NCI-H526 (cell line): ENCODE results near the gene MUC6.

Experiments
- DNase-seq, 2 experiments: peaks; one replicate each; lab custom pipeline; 2025; lab: John Stamatoyannopoulos, UW

MUC6 gene

DNA sequence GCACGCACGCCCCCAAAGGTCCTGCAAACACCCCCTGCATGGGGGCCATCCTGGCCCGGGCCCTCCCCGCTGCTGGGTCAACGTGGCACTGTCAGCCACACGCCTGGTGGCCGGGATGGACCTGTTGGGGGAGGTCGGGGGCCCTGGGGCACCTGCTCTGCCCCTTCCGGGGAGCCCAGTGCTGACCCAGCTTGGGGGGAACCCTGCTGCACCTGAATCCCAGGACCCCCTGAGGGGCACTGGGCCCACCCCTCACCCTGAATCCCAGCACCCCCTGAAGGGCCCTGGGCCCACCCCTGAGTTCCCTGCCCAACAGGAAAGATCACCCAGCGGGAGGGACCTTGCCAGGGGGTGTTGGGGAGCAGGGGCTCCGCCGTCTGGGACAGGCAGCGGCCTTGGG is 413 bp upstream of the MUC6 start:
- DNase-seq: no peak

DNA sequence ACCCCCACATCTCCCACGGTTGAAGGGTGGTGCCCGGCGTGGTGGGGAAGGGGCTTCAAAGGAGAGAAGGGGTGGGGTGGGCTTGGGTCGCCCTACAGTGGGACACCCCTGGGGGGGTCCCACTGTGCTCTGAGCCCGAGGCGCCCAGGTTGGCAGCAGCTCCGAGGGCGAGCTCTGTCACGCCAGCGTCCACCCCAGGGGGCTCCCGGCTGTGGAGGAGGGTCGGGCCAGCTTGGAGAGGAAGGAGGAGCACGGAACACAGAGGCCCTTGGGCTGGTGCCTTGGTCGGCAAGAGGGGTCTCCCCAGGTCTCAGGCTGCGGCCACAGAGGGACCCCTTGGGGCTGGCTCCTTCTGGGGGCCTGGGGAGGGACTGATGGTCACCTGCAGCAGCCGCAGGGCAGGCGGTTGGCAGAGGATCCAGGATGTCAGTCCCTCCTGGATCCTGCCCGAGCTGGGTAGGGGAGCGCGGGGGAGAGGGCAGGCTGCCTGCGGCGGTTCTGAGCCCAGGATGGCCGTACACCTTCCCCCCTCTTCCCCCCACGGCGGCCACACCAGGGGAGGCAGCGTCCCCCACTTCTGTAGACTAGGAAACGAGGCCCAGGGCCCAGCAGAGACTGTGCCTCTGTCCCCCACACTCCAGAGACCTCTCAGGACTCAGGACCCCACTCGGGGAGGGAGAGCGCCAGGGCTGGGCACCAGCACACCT is 788 bp downstream of the MUC6 start:
- DNase-seq: peak in 1 of 2 experiments; percentile 50

DNA sequence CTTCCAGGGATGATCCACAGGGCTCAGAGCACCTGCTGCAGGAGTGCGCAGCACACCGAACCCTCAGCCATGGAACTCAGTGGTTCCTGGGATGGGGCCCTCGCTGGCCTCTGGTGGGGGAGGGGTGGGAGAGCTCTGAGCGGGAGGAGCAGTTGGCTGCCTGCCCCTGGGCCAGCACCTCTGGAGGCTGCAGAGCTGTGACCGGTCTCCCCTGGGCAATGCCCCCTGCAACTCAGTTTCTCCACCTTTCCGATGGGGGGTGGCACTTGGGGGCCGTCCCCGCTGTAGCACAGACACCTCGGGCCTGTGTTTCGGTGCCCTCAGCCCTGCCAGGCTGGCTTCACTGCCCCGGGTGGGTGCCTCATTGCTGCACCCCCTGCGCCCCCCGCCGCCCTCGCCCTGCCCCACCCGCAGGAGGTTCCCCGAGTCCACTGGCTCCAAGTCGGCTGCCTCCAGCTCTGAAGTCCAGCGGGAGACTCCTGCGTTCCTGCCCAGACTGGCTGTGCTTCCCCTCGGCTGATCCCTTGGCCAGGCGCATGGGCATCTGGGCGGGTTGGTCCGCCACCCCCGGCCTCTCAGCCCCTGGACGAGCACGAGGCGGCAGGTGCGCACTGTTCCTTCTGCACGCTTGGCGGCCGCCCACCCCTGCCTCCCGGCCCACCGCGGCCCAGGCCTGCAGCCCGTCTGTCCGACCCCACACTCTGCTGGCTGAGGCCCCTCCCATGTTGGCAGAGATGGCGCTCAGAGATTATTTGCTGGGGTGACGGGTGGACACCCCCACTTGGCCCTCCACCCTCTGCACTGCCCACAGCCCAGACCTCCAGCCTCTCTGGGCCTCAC is 1.8 kb downstream of the MUC6 start:
- DNase-seq: peak in 1 of 2 experiments; percentile 36

DNA sequence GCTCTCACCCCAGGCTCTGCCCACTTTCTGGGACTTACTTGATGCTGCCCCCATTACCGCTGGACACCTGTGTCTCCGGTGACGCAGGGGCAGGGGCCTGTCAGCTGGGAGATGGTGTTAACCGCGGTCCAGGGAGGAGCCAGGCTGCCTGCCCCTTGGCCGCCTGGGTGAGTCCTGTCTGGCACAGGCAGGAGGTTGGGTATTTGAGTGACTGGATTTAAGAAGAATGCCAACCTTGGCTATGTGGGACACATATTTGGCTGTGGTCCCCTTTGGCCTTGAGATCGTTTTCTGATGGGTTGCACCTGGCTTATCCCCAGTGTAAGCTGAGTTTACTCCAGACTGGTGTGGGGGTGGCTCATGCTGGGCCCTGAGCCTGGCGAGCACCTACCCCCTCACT is 2.5 kb downstream of the MUC6 start:
- DNase-seq: no peak

DNA sequence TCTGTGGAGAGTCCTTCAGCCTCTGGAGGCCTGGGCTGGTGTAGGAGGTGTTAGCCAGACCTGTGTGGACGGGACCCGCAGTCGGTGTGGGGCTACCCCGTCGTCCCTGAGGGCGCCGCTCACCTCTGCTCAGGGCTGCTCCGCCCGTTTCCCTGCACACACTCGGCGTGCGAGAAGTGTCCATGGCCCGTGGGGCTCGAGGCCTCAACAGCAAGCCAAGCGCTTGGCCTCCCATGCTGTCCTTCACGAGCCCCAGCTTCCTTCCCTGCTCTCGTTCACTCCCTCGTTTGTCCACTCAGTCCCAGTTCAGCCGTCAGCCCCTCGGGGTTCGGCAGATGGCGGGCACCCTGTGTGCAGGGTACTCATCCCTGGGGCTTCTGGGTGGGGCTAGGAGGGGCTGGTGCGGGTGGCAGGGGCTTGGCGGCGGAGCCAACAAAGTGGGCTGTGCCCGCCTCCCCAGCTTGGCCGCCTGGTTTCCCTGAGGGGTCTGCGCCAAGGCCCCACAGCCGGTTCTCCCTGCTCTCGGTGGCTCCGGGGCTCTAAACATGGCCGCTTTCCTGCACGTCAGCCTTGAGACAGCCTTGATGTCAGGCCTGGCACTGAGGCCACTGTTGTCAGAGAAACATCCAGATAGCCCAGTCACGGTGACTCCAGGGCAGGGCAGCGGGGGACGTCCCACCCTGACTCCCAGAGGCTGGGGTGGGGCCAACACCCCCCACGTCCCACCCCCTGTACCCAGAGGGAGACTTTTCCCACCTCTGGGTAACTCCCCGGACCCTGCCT is 3.3 kb downstream of the MUC6 start:
- DNase-seq: no peak

DNA sequence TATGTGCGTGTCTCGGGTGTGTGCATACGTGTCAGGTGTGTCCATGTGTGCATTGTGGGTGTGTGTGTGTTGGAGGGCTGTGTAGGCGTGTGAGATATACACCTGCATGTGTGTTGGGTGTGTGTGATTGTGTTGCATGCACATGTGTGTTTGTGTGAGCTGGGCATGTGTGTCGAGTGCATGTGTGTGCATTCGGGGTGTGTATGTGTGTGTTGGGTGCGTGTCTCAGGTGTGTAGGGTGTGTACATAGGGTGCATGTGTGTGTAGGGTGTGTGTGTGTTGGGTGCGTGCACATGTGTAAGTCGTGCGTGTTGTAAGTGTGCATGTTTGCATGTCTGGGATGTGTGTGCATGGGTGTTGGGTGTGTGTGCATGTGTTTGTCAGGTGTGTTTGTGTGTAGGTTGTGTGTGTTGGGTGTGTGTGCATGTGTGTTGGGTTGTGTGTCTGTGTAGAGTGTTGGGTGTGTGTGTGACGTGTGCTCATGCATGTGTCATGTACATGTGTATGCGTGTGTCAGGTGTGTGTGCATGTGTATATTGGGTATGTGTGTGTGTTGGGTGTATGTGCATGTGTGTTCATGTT is 4.1 kb downstream of the MUC6 start:
- DNase-seq: no peak

DNA sequence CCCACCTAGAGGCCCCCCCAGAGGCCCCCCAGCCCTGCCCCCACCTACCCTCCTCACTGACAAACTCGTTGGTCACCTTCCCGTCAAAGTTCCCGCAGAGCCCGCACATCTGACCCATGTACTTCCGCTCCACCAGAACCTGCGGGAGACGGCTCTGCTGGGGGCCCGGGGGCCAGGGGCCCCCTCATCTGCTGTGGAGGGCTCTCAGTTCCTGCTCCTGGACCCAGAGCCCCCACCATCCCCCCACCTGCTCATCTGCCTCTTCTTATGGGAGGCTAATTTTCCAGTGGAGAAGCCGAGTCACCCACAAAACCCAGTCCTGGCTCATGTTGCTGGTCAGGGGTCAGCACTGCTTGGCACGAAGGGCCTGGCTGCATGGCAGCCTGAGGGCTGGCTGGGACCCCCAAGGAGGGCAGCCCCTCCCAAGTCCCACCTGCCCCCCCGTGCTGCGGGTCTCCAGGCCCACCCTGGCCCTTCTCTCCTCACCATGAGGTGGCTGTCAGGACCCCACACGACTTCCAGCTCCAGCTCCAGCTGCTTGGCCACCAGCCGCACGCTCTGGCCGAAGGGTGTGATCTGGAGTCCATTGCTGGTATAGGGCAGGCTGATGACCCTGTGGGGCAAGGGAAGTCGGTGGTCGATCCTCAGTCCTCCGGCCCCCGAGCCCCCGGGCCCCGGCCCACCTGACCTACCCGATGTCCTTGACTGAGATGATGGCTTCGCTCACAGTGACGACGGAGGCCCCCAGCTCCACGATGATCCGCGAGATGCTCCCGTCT is 5.2 kb downstream of the MUC6 start:
- no peak for DNase-seq

DNA sequence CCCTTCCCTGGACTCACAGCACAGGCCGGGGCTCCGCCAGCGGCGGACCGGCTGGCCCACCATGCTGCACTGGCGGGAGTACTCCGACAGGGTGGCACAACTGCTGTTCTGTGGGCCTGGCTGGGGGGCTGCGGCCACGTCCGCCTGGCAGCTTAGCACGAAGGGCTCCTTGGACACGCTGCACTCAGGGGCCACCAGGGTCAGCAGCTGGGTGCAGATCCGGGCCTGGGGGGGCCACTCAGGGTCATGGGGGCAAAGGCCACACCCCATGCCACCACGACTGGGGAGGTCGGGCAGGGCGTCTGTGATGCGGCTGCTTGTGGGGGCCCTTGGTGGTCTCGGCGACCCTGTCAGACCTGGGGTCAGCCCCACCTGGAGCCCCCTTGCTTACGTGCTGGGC is 6.0 kb downstream of the MUC6 start:
- no peak for DNase-seq

DNA sequence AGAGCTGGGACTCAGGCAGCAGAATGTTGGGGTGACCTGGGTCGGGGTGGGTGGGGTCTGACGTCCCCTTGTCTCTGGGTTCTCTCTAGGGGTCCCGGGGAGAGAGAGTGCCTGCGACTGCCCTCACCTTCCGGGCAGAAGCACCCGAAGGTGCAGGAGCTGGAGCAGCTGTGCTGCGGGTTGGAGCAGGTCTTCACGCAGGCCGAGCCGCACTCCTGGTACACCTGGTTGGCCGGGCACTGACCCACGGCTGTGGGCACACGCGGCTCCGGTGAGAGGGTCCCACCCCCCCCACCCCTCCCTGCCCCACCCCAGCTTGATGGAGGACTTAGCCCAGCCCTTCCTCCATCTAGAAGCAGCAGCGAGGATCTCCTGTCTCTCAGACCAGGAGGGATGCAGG is 6.4 kb downstream of the MUC6 start:
- no peak for DNase-seq

DNA sequence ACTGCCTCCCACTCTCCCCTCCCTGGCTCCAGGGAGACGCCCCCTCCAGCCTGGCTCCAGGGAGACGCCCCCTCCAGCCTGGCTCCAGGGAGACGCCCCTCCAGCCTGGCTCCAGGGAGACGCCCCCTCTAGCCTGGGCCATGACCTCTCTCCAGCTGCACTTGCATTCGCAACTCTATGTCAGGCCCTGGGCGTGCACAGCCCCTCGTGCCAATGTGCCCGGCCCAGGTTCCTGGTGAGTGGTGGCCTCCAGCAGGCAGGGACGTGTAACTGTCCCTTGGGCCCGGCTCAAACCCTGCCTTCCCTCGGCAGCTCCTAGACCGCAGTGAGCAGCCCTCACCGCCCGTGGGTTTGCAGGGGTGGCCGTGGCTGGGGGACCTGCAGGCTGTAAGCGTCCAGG is 6.9 kb downstream of the MUC6 start:
- no peak for DNase-seq

DNA sequence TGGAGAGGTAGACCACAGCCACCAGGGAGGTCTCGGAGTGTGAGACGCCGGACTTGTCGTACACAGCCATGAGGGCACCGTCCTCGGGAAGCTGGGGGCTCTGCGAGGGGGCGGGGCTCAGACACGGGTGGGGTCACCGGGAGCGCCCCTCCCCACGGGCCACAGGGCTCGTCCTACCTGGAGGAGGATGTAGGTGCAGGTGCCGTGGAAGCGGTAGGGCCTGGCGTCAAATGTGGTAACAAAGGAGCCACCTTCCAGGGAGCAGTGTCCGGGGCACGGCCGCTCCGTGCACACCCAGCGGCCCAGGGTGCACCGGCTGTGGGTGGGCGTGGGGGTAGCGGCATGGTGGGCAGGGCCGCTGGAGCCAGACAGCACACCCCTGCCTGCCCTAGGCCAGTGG is 7.5 kb downstream of the MUC6 start:
- DNase-seq: no peak

DNA sequence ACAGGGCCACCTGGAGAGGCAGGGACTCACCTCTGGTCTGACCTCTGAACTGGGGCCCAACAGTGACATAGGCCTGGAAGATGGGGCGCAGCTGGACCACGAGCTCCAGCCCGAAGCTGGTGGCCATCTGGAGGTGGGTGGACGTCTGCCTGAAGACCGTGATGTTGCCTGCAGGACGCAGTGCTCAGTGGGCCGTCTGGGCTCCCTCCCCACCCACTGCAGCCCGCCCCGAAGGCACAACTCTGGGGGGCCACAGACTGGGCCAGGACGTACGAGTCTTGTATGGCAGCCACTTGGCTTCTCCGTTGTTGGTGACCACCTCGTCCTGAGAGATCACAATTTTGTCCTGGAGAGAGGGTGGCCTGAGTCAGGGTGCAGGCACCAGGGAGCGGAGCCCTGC is 7.9 kb downstream of the MUC6 start:
- no peak for DNase-seq

DNA sequence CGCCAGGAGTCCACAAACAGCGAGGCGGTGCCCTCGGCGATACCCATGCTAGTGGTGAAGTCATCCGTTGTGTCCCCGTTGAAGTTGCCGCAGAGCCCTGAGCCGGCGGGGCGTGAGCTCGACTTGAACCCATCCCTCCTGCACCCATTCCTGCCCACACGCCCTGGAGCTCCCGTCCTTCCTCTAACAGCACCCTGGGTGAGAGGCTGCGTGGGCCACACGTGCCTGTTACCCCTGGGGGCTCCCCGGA is 8.3 kb downstream of the MUC6 start:
- no peak for DNase-seq

DNA sequence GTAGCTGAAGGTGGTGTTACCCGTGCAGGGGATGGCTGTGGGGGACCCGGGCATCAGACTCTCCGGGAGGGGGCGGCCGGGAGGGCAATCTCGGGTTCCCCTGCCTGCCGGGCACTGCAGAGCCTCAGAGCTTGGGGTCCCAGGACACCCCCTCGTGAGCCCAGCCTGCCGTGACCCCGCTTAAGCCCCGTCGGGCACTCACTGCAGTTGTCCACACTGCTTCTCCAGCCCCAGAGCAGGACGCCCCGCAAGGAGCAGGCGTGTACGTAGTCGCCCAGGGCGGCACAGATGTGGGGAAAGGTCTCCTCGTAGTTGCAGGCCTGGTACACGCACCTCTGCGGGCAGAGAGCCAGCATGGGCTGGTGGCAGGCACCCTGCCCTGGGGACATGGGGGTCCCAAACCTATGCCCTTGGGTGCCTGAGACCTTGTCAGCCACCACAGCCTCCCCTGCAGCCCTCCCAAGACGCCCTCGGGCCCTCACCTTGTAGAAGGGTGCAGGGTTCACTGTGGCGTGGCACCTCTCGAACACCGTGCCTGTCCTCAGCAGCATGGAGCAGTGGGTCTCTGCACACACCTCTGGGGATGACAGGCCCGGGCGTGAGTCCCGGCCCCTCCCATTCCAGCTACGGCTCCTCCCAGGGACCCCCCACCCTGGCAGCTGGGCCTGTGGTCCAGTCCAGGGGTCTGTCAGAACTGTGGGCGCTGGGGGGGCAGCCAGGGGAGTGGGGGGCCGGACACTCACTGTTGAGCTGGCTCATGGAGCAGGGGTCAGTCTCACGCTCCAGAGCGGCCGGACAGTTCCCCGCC is 8.8 kb downstream of the MUC6 start:
- no peak for DNase-seq

DNA sequence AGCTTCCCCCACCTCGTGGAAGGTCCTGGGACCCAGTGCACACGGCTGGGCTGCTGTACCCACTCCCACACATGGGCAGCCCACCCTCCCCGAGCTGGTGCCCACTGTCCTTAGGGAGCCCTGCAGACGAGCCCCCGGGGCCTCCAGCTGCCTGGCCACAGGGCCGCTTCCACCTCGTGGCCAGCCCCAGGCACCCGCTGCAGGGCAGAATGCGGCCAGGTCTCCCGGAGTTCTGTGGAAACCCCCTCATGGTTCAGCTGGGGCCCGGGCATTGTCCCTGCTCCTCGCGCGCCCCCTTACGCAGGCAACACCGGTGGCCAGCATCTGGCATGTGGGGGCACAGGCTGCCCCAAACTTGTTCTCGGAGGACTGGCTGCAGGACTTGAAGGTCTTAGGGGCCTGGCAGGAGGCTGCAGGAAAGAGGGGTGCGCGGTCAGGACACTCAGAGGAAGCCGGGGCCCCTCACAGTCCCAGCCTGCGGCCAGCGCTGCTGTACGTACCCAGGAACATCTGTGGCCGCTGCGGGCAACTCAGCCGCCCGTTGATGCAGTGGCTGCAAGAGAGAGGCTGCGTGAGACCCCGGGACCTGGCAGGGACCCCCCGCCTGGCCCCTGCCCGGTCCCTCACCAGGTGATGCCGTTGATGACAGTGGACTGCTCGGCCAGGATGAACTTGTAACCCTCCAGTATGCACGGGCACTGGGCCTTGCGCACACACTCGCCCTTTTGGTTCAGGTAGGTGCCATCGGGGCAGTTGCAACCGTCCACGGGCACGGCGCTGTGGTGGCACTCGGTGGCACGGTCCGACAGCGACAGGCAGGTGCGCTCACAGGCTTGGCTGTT is 9.7 kb downstream of the MUC6 start:
- no peak for DNase-seq

DNA sequence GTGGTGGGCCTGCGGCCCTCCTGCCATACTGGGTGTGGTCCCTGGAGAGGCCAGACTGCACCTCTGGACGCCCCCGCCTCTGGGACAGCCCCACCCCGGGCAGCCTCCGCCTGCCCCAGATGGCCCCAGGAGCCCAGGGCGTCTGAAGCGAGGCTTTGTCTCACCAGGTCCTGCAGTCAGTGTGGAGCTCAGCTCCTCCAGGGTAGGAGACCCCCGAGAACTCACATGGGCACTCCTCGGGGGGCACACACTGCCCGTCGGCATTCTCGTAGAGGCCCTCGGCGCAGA is 10.4 kb downstream of the MUC6 start:
- DNase-seq: no peak

DNA sequence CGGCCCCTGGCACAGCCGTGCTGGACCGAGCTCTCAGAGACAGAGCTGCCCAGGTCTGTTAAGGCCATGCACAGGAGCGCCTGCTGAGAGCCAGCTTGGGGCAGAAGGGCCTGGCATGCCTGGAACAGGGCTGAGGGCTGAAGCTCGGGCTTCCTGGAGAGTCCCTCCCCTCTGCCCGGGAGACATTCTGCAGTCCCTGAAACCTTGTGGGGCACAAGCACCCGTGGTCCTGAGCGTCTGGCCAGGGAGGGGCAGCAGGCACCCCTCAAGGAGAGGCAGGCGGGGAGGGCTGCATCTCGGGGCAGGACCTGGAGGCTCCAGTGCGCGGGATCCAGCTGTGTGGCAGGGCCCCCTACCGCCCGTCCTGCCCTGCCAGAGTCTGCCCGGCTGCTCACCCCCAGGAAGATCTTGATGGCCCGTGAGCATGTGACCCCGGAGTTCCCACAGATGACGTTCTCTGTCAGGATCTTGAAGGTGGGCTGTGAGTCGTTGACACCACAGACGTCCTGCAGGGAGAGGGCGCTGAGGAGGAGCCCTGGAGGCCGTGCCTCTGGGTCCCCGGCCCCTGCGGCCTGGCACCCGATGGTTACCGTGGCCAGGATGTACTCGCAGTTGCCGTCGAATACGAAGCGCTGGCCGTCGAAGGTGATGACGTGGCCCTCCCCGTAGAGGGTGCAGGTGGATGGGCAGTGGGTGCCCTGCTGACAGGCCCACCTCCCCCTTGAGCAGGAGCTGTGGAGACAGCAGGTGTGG is 10.9 kb downstream of the MUC6 start:
- DNase-seq: no peak

DNA sequence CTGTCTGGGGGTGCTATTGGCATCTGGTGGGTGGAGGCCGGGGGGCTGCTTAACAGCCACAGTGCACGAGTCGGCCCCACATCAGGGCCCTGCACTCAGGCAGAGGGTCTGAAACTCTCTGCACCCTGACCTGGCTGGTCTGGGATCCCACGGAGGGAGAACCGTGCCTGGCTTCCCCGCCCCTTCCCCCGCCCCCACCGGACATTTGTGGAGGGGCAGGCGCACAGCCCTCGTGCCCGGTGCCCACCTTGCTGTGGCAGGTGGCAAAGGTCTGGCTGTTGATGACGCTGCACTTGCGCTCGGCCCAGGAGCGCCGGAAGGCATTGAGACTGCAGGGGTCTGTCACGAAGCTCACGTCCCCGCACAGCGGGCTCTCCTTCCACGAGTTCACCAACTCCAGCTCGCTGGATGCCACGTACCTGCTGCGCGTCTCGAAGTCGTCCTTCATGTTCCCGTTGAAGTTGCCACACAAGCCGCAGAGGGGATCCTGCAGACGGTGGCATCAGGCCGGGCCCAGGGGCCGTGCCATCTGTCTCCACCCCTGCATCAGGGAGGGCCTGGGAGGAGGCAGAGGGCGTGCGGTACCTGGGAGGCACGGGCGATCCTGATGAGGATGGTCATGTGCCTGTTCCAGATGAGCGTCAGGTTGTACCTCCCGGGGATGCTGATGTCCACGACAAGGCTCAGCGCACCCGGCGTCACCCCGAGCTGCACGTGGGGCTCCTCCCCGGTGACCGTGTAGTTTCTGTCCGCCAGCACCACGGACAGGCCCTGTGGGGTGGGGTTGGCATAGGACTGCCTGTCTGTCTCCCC is 11.7 kb downstream of the MUC6 start:
- no peak for DNase-seq
